ENCODE results near the gene CDKN2A.
A peak's percentile ranks its signal among the peaks of the same experiment; 100 is the strongest.

The CDKN2A gene

DNA sequence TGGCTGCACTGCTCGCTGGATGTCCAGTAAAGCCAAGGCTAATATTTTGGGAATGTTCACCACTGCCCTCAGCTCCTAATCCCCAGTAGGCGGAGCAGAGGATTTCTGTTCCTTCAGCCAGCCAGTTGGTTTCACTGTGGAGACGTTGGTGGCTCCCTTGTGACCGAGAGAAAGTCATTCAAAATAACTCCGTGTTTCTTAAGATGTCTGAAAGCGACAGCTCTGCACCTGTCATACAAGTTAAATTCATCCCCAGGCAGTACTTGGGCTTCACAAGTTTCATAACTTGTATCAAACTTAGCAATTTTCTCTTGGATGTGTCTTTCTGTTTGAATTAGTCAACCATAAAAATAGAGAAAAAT is 15.3 kb upstream of the CDKN2A start:
- Mint-ChIP-seq H3K4me1 (peaks cover 9% of the 10 kb centered on the region), H3K36me3 (ENCODE audit: low read depth) (no peaks in the 10 kb centered on the region), H3K4me3 (peak overlapping the region; percentile 83 to 98 (median 89)), H3K27me3 (ENCODE audit: low read depth) (peaks cover 68% of the 10 kb centered on the region), H3K27ac (no peak overlapping the region), H3K9me3 (no peaks in the 10 kb centered on the region)
- TF ChIP-seq, protein P1, sequence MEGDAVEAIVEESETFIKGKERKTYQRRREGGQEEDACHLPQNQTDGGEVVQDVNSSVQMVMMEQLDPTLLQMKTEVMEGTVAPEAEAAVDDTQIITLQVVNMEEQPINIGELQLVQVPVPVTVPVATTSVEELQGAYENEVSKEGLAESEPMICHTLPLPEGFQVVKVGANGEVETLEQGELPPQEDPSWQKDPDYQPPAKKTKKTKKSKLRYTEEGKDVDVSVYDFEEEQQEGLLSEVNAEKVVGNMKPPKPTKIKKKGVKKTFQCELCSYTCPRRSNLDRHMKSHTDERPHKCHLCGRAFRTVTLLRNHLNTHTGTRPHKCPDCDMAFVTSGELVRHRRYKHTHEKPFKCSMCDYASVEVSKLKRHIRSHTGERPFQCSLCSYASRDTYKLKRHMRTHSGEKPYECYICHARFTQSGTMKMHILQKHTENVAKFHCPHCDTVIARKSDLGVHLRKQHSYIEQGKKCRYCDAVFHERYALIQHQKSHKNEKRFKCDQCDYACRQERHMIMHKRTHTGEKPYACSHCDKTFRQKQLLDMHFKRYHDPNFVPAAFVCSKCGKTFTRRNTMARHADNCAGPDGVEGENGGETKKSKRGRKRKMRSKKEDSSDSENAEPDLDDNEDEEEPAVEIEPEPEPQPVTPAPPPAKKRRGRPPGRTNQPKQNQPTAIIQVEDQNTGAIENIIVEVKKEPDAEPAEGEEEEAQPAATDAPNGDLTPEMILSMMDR (IDR thresholded peaks at IDR 0.05; ENCODE audit: unreplicated experiment in 3 of 3): no peak

DNA sequence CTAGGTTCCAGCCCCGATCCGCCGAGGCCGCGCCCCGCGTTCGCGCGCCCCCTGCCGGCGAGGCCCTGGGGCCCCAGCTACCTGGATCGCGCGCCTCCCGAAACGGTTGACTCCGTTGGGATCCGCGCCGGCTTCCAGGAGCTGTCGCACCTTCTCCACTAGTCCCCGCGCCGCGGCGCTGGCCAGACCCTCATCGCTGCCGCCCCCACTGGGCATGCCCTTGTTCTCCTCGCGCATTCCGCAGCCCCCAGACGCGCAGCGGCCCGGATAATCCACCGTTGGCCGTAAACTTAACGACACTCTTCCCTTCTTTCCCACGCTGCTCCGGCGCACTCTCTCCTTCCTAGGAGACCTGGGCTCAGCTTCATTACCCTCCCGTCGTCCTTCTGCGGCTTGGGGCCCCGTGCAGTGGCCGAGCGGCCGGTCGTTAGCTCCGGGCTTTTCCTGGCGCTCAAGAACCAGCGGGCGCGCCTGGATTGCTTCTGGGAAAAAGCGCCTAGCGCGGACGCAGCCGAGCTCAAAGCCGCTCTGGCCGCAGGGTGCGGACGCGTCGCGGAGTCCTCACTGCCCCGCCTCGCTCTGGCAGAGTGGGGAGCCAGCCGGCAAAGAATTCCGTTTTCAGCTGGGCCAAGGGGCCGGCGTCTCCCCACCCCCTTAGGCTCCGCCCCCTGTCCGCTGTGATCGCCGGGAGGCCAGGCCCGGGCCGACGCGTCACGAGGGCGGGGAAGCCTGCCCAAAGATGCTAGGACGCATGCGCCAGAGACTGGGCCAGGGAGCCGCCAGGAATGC is 14.7 kb upstream of the CDKN2A start, which contains the start of gene CDKN2B:
Gene CDKN2B (minus strand): TSS at position 589 of the 789 bp plus-strand sequence. CDS start 352 bp downstream, at position 237.
- peak within 1 kb of the TSS in 1 of 3 experiments; percentile 49 for H3K27ac Mint-ChIP-seq
- no peaks in the 10 kb centered on the region for H3K36me3 Mint-ChIP-seq (ENCODE audit: low read depth)
- TF ChIP-seq, protein P1 (IDR thresholded peaks at IDR 0.05; ENCODE audit: unreplicated experiment in 3 of 3): peak; percentile 55 to 86 (median 68)
- H3K27me3 Mint-ChIP-seq (ENCODE audit: low read depth): peaks cover 74% of the 10 kb centered on the region
- peaks cover 9% of the 10 kb centered on the region for H3K4me1 Mint-ChIP-seq
- H3K9me3 Mint-ChIP-seq: no peaks in the 10 kb centered on the region
- H3K4me3 Mint-ChIP-seq: peak within 1 kb of the TSS; percentile 83 to 98 (median 89)

DNA sequence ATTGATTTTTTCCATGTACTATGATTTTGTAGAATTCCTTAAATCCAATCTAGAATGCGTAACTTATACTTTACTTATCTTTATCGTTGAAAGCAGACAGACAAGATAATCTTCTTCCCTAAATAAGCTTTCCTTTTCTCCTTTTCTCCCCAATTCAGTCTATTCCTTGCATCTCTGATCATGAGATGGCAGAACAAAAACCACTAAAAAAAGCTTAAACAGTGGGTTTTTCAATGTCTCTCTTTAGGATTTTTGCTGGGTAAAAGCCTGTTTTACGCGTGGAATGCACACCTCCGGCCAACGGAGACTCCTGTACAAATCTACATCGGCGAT is 14.2 kb upstream of the CDKN2A start:
- Mint-ChIP-seq H3K4me3 (peak overlapping the region; percentile 57 to 98 (median 81)), H3K27me3 (ENCODE audit: low read depth) (peaks cover 80% of the 10 kb centered on the region), H3K27ac (no peak overlapping the region), H3K9me3 (no peaks in the 10 kb centered on the region), H3K36me3 (ENCODE audit: low read depth) (no peaks in the 10 kb centered on the region), H3K4me1 (peaks cover 9% of the 10 kb centered on the region)
- TF ChIP-seq, protein P1 (IDR thresholded peaks at IDR 0.05; ENCODE audit: unreplicated experiment in 3 of 3): no peak

DNA sequence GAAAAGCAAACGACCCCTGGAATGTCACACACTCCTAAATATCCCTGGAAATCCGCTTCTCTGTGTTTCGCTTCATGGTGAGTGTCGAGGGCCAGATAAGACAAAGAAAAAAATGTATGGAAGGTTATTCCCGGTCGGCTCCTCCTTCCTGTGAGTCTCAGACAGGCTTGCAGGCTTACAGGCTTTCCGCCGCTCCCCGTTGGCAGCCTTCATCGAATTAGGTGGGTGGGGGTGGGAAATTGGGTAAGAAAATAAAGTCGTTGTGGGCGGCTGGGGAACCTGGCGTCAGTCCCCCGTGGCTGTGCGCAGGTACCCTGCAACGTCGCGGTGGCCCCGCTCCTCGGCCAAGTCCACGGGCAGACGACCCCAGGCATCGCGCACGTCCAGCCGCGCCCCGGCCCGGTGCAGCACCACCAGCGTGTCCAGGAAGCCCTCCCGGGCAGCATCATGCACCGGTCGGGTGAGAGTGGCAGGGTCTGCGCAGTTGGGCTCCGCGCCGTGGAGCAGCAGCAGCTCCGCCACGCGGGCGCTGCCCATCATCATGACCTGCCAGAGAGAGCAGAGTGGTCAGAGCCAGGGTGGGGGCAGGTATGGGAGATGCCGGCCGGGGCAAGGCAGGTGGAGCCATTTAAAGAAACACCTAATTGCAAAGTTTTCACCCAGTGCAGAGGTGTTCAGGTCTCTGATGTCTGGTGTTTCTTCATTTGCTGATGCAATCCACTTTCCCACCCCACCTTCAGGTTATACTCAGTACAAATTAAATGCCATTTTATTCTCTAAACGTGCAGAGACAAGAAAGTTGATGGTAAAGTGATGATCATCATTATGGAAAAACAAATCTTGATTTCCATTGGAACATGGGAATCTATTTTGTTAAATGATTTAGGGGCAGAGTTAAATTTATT is 11.8 kb upstream of the CDKN2A start:
- no peaks in the 10 kb centered on the region for H3K36me3 Mint-ChIP-seq (ENCODE audit: low read depth)
- H3K4me1 Mint-ChIP-seq: peaks cover 9% of the 10 kb centered on the region
- TF ChIP-seq, protein P1 (IDR thresholded peaks at IDR 0.05; ENCODE audit: unreplicated experiment in 3 of 3): no peak
- no peak overlapping the region for H3K4me3 Mint-ChIP-seq
- H3K9me3 Mint-ChIP-seq: no peaks in the 10 kb centered on the region
- H3K27me3 Mint-ChIP-seq (ENCODE audit: low read depth): peaks cover 99% of the 10 kb centered on the region
- H3K27ac Mint-ChIP-seq: no peak overlapping the region

DNA sequence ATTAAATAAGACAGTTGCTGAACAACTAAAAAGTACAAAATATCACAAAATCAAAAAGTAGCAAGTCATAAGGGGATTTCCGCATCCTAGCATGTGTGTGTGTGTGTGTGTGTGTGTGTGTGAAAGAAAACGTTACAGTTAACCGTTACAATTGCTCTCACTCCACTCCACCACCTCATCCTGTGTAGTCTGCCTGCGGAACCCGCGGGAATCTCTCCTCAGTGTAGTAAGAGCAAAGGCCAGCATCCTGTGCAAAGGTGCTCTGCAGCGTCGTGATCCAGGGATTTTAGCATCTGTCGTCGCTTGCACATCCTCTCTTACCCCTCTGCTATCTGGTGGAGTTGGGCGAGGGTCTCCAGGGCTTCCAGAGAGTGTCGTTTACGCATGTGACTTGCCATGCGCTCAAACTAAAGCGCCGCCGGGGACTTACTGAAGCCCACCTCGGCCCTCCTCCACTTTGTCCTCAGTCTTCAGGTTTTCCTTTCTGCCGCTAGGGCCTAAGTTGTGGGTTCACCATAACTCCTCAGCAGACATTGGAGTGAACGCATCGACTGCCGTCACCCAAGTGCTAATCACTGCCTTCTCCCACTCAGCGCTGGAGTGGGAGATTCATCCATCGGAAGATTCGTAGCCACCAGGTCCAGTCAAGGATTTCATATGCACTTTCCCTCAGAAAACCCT is 11.0 kb upstream of the CDKN2A start:
- TF ChIP-seq, protein P1 (IDR thresholded peaks at IDR 0.05; ENCODE audit: unreplicated experiment in 3 of 3): no peak
- Mint-ChIP-seq H3K4me3 (no peak overlapping the region), H3K4me1 (peaks cover 9% of the 10 kb centered on the region), H3K9me3 (no peaks in the 10 kb centered on the region), H3K27ac (no peak overlapping the region), H3K36me3 (ENCODE audit: low read depth) (no peaks in the 10 kb centered on the region), H3K27me3 (ENCODE audit: low read depth) (peaks cover 98% of the 10 kb centered on the region)
